Body of pancreas (tissue), 4 donors: ENCODE data around the gene NPAS2. TPM values are rescaled to one million over a fixed set of nuclear protein-coding genes. Genes with fewer than 3 reads are reported as not detected.

ENCODE experiments used
- ATAC-seq: fragments of 150-250 bp; one replicate; pipeline ENCODE4 v1.9.1; 2016
- DNase-seq, 4 donors: peaks; one replicate each; pipeline ENCODE4 v3.0.0-alpha.2; 2019
- H3K27ac ChIP-seq, 4 donors: fragments of 200-600 bp; sonication (generic); 1 replicate in 3 of 4; 2 replicates in 1 of 4; pipeline versions ENCODE4 v1.5.1 to v1.6.1; 2016 to 2019; ENCODE audit warnings: mild to moderate bottlenecking in 1 of 4, mixed read lengths in 1 of 4, moderate library complexity in 1 of 4
- H3K27me3 ChIP-seq, 2 donors: fragments of 200-600 bp; sonication (generic); one replicate each; pipeline ENCODE4 v1.6.0; 2016; ENCODE audit warnings: mild to moderate bottlenecking in 1 of 2
- H3K36me3 ChIP-seq, 2 donors: fragments of 200-600 bp; sonication (generic); replicated peaks in 1 of 2; 2 replicates each; pipeline ENCODE4 v1.5.1; 2016; ENCODE audit warnings: low read depth in 2 of 2; ENCODE audit not compliant: insufficient read depth in 1 of 2
- H3K4me1 ChIP-seq: fragments of 200-600 bp; sonication (generic); one replicate; pipeline ENCODE4 v1.6.0; 2016
- H3K4me3 ChIP-seq, 2 donors: fragments of 200-600 bp; sonication (generic); 1 replicate in 1 of 2; 2 replicates in 1 of 2; pipeline ENCODE4 v1.5.1; 2016 to 2019
- H3K9me3 ChIP-seq, 3 donors: fragments of 200-600 bp; sonication (generic); 1 replicate in 2 of 3; 2 replicates in 1 of 3; pipeline ENCODE4 v1.5.1; 2016
- POLR2A ChIP-seq, 3 donors: fragments of 450-650 bp; IDR thresholded peaks; one replicate each; pipeline ENCODE4 v1.6.1; 2016; ENCODE audit warnings: antibody characterized with exemption in 3 of 3, mild to moderate bottlenecking in 2 of 3
- WGBS, 2 donors: methylation state at CpG; one replicate each; pipeline ENCODE4 v1.1.5; 2017; 5-methylcytosine and 5-hydroxymethylcytosine counted together
- intact Hi-C: fragments of 100-400 bp; cut with DNase I; formaldehyde crosslinking; loops from one replicate; pipeline ENCODE4 v1.15.1; 2023
- total RNA-seq, 2 donors: library from RNA; depleted of rRNA; stranded (reverse); fragments of >200 nt; gene quantifications; one replicate each; pipeline ENCODE4 v1.1.0, GENCODE V29; 2016
- TF ChIP-seq, protein P1 (sequence below), 7 experiments: fragments of 450-650 bp in 4 of 7; fragments of 200-600 bp in 3 of 7; sonication (generic) in 3 of 7; IDR thresholded peaks; one replicate each; pipeline ENCODE4 v1.5.1; 2016 to 2019; ENCODE audit warnings: antibody characterized with exemption in 7 of 7

Gene NPAS2
- total RNA-seq, 2 donors from 2014 or later, result 32.7 to 51.7 TPM

DNA sequence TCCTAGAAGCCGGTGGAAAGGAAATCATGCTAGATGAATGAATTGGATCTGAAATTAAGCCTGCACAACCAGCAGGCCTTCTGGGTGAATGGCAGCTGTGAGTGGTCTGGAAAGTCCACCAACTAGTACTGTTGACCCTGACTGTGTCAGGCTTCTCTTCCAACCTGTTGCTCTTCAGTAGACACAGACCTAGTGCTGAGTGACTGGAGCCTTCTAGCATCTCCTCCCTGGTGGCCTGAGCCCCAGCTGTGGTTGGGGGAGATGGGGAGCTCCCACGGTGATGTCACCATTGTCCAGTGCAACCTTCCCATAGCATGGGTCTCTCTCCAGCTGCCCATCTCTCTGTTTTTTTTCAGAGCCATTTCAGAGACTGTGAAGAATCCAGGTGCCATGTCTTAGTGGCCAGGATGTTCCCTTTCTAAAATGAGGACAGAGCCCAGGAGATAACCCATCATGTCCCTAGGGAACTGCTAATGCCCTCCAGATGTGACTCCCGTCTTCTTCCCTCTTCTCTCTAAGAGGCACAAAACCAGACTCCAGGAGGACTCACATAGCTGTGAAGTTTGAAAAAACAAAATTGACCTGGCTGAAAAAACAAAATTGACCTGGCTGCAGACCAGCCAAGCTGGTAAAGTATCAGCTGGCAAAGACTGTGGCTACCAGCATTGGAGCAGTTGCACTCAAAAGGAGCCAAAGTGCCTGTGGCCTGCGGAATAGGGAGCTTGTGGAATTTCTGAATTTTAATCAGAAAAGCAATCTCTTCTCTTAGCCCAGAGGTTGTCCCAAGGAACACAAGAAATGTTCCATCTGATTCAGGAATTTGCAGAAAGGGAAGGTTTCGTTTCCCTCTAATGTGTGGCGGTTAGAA lies 114.8 kb downstream of the NPAS2 start:
- H3K4me3 ChIP-seq, result no peak overlapping the region
- 93 to 96% methylated on average over 6 of the region's 6 CpGs for WGBS, 2 donors
- no peak for TF ChIP-seq POLR2A (IDR thresholded peaks at IDR 0.05)
- TF ChIP-seq, protein P1, sequence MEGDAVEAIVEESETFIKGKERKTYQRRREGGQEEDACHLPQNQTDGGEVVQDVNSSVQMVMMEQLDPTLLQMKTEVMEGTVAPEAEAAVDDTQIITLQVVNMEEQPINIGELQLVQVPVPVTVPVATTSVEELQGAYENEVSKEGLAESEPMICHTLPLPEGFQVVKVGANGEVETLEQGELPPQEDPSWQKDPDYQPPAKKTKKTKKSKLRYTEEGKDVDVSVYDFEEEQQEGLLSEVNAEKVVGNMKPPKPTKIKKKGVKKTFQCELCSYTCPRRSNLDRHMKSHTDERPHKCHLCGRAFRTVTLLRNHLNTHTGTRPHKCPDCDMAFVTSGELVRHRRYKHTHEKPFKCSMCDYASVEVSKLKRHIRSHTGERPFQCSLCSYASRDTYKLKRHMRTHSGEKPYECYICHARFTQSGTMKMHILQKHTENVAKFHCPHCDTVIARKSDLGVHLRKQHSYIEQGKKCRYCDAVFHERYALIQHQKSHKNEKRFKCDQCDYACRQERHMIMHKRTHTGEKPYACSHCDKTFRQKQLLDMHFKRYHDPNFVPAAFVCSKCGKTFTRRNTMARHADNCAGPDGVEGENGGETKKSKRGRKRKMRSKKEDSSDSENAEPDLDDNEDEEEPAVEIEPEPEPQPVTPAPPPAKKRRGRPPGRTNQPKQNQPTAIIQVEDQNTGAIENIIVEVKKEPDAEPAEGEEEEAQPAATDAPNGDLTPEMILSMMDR (IDR thresholded peaks at IDR 0.05), result no peak
- no peaks in the 10 kb centered on the region for H3K9me3 ChIP-seq
- H3K36me3 ChIP-seq, result peaks cover 0 to 12% of the 10 kb centered on the region in 2 donors
- H3K27ac ChIP-seq, result no peak overlapping the region
- no peak for ATAC-seq
- intact Hi-C loops, result no loop called here
- no peaks in the 10 kb centered on the region for H3K4me1 ChIP-seq
- no peaks in the 10 kb centered on the region for H3K27me3 ChIP-seq
- no peak for DNase-seq

DNA sequence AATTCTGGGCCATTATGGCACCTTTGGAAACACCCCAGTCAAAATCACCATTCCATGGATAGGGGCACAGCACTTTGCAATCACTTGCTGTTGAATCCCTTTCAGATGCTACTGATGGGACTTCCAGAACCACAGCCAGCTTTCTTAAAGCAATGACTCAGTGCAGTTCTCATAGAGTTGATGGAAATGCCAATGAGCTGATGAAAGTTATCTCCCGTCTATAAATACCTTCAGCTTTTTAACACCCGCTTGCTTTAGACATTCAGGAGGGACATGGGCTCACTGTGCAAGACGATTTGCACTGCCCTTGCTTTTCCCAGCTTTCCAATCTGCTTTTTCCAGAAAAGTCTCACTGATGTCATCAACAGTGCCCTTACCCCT lies 115.4 kb downstream of the NPAS2 start:
- TF ChIP-seq POLR2A (IDR thresholded peaks at IDR 0.05), result no peak
- TF ChIP-seq, protein P1 (IDR thresholded peaks at IDR 0.05), result no peak
- Histone ChIP-seq H3K4me3 (no peak overlapping the region), H3K4me1 (no peaks in the 10 kb centered on the region), H3K27me3 (no peaks in the 10 kb centered on the region), H3K36me3 (peaks cover 0 to 12% of the 10 kb centered on the region in 2 donors), H3K9me3 (no peaks in the 10 kb centered on the region), H3K27ac (no peak overlapping the region)
- ATAC-seq (no peak), DNase-seq (no peak)
- whole genome bisulfite sequencing, 2 donors, result 83 to 85% methylated on average over 3 of the region's 3 CpGs
- intact Hi-C loops, result no loop called here

GRCh38 chr2:100936070-100936741 lies 116.3 kb downstream of the NPAS2 start:
- DNase-seq, result no peak
- no peak for ATAC-seq
- Histone ChIP-seq H3K27me3 (no peaks in the 10 kb centered on the region), H3K4me3 (no peak overlapping the region), H3K27ac (no peak overlapping the region), H3K9me3 (no peaks in the 10 kb centered on the region), H3K4me1 (no peaks in the 10 kb centered on the region), H3K36me3 (peaks cover 0 to 12% of the 10 kb centered on the region in 2 donors)
- intact Hi-C loops, result no loop called here
- no peak for TF ChIP-seq POLR2A (IDR thresholded peaks at IDR 0.05)
- whole genome bisulfite sequencing, 2 donors, result 80 to 88% methylated on average over 10 of the region's 10 CpGs

DNA sequence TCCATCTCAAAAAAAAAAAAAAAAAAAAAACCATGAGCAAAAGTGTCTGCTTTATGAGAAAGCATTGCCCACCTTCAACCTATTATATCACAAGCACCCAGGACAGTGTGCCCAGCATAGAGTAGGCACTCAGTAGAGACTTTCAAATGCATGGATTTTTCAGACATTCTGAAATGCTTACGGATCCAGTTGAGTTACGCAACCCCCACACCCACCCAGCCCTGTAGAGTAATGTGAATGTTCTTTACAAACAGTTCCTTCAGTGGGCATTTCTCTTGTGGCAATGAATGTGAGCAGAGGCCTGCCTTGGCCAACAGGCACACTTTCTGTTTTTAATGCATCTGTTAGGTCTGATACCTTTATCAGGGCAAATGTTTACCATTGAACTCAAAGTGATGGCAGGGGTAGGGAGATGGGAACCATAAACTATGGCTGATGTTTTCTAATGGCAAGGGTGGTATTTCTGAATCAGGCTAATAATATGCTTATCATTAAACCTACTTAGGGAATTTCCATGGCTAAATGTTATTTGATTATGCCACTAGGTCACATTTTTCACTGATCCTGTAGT lies 117.1 kb downstream of the NPAS2 start:
- DNase-seq (no peak), ATAC-seq (no peak)
- H3K27me3 ChIP-seq, result no peaks in the 10 kb centered on the region
- H3K9me3 ChIP-seq, result no peaks in the 10 kb centered on the region
- no peak overlapping the region for H3K4me3 ChIP-seq
- no peaks in the 10 kb centered on the region for H3K4me1 ChIP-seq
- intact Hi-C loops, result no loop called here
- WGBS, 2 donors, result 59 to 84% methylated on average over 2 of the region's 2 CpGs
- TF ChIP-seq, protein P1 (IDR thresholded peaks at IDR 0.05), result no peak
- TF ChIP-seq POLR2A (IDR thresholded peaks at IDR 0.05), result no peak
- peaks cover 0 to 12% of the 10 kb centered on the region in 2 donors for H3K36me3 ChIP-seq
- H3K27ac ChIP-seq, result no peak overlapping the region
